PFSK-1 (cell line): ENCODE results near the gene MPPED1.

Experiments used
- FOXP2 ChIP-seq: optimal IDR thresholded peaks from 2 replicates; pipeline ENCODE3; 2011; ENCODE audit warnings: borderline replicate concordance, control low read depth, inconsistent platforms; ENCODE audit not compliant: insufficient read depth; ENCODE audit errors: extremely low read length, extremely low read depth
- POLR2AphosphoS5 ChIP-seq: IDR thresholded peaks from 2 replicates; pipeline ENCODE4 v1.6.1; 2012; ENCODE audit warnings: low read depth, mild to moderate bottlenecking, control low read depth, low read length, moderate library complexity
- REST ChIP-seq, 2 experiments: IDR thresholded peaks; 2 replicates each; pipeline versions ENCODE4 v1.6.1 to v1.8.0; 2011 to 2012; ENCODE audit warnings: low read depth in 2 of 2, low read length in 2 of 2, control low read depth in 1 of 2, inconsistent platforms in 1 of 2, mild to moderate bottlenecking in 1 of 2, moderate library complexity in 1 of 2; ENCODE audit not compliant: insufficient read depth in 1 of 2
- SIN3A ChIP-seq: IDR thresholded peaks from 2 replicates; pipeline ENCODE4 v1.6.1; 2012; ENCODE audit warnings: mild to moderate bottlenecking, low read length, moderate library complexity, borderline replicate concordance; ENCODE audit not compliant: insufficient read depth
- TAF1 ChIP-seq: IDR thresholded peaks from 2 replicates; pipeline ENCODE4 v1.6.1; 2012; ENCODE audit warnings: low read length, control low read depth, borderline replicate concordance; ENCODE audit not compliant: insufficient read depth

MPPED1 gene

DNA sequence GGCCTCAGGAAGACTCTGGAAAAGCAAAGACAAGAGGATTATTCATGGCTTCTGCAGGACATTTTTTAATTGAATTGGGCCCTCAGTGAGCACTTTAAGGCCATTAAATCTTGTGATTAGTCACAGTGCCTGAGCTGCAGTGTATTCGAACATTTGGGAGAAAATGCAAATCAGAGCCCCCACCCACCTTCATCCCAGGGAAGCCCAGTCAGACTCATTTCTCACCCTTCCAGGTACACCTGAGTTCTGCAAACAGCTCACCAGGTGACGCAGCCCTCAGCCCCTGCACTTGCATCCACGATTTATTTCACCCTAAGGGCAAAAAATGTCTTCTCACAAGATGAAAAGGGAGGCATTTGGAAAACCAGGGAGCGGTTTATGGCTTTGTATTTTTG lies 128.7 kb downstream of the MPPED1 start:
- no peak for TF ChIP-seq REST (IDR thresholded peaks at IDR 0.05; ENCODE audit: insufficient read depth in 1 of 2, low read depth in 2 of 2, low read length in 2 of 2)
- TF ChIP-seq TAF1, result no peak
- TF ChIP-seq POLR2AphosphoS5, result no peak
- no peak for TF ChIP-seq FOXP2
- no peak for TF ChIP-seq SIN3A

GRCh38 chr22:43541022-43541421 lies 129.2 kb downstream of the MPPED1 start:
- TF ChIP-seq TAF1 (no peak), FOXP2 (no peak), REST (IDR thresholded peaks at IDR 0.05; ENCODE audit: insufficient read depth in 1 of 2, low read depth in 2 of 2, low read length in 2 of 2) (no peak), SIN3A (no peak), POLR2AphosphoS5 (no peak)

- TF ChIP-seq FOXP2 (no peak), SIN3A (no peak), REST (IDR thresholded peaks at IDR 0.05; ENCODE audit: insufficient read depth in 1 of 2, low read depth in 2 of 2, low read length in 2 of 2) (no peak), TAF1 (no peak), POLR2AphosphoS5 (no peak)
These were observed 129.9 kb downstream of the MPPED1 start for GRCh38 chr22:43541462-43542407.

DNA sequence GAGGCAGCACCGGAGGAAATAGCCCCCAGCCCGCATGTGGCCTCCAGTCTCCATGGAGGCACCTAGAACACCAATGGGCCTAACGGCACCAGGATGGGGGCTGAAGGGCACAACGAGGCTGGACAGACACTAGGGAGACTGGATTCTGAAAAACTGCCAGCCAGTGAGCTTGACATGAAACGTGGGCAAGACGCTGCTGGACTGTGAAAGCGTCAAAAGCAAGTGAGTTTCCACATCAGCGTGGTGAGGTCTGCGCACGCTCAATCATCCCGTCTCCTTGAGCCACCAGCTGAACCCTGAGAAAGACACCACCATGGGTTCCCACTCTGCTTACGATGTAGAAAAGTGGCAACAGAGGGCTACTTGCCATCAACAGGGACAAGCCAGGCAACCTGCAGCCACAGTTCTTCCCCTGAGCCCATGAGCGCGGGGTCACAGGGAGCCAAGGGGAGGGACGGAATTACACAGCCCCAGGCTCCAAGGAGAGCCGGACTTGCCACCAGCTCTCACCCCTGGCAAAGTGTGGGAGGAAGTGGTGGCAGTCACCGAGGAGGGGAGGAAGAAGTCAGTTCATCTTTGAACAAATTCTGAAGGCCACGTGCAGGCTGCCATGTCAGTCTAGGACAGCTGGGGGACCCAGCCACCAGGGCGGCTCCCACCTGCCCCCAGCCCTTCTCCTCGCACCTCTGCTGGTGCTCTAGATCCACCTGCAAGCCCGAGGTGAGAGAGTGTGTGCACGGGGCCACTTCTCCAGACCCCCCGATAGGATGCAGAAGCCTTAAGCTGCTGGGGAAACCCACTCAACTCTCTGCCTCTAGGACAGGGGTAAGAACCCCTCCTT lies 131.1 kb downstream of the MPPED1 start:
- no peak for TF ChIP-seq POLR2AphosphoS5
- TF ChIP-seq REST (IDR thresholded peaks at IDR 0.05; ENCODE audit: insufficient read depth in 1 of 2, low read depth in 2 of 2, low read length in 2 of 2), result no peak
- no peak for TF ChIP-seq SIN3A
- no peak for TF ChIP-seq TAF1
- TF ChIP-seq FOXP2, result no peak
